Activated CD4-positive, alpha-beta T cell treated with anti-CD3 and anti-CD28 coated beads for 1 hour (primary cell): ENCODE measurements around the gene CCDC40.

Experiments
- DNase-seq: peaks from one replicate; pipeline ENCODE4 v3.0.0-alpha.2; 2020

CCDC40 gene

DNA sequence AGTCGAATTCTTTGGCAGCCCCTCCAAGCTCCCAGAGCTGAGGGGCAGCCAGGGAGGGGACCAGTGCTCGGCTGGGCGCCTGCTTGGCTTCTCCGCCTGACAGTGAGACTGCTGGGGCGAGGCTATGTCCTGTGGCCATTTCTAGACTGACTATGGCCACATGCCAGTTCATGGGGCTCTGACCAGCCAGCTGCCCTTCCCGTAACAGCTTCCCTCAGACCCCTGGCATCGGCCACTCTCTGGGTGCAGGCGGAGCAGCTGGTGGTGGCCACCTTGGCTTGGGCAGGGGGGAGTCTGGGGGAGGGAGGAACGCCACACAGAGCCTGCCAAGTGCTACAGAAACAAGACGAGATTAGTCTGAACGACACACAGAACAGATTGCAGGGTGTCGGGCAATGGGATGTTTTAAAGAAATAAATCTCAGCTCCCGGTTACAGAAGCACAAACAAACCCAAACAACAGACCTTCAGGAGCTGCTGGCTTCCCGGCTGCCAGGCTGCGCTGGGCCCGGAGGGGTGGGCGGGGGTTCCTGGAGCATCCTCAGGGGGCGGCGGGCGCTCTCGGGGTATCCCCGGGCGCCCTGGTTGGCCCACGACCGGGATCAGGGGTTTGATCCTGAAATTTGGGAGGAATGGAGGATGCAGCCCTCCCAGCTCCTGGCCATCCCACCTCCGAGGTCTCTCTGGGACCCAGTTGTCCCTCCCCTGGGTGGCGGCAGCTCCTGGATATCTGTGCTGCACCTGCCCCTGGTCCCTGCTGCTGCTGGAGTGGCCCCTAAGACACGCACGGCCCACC is 35.3 kb upstream of the CCDC40 start:
- DNase-seq = no peak

GRCh38 chr17:80002070-80002641 is 34.3 kb upstream of the CCDC40 start:
- no peak for DNase-seq

DNA sequence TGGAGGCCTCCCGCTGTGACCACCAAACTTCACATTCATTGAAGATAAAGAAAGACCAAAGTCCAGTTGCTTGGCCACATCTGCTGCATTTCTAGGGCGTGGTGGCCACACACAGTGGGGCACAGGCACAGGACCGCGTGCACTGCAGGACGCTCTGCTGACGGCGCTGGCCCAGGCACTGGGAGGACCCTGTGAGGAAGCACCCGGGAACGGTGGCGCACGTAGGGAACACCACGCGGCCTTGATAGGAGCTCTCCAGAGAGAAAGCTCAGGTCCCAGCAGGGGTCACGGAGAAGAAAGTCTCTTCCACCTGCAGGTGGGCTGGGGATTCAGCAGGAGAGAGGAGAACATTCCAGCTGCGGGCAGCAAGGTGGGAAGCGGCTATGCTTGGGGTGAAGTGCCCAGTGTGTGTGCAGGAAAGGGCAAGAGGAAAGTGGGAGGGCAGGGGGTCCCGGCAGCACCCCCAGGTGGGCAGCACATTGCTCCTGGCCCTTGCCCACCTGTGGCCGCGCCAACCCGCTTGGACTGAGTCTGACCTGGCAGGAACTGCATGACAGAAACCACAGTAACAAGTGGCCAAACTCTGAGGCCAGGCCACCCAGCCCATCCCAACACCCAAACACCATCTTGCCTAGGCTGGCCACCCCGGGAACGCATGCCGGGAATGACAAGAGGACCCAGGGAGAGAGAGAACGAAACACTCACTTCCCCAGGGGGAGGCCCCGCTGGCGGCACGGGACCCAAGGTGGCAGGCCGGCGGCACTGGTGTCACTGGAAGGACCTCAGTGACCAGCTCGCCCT is 33.6 kb upstream of the CCDC40 start:
- no peak for DNase-seq

GRCh38 chr17:80003969-80004368 is 32.5 kb upstream of the CCDC40 start:
- DNase-seq = no peak

DNA sequence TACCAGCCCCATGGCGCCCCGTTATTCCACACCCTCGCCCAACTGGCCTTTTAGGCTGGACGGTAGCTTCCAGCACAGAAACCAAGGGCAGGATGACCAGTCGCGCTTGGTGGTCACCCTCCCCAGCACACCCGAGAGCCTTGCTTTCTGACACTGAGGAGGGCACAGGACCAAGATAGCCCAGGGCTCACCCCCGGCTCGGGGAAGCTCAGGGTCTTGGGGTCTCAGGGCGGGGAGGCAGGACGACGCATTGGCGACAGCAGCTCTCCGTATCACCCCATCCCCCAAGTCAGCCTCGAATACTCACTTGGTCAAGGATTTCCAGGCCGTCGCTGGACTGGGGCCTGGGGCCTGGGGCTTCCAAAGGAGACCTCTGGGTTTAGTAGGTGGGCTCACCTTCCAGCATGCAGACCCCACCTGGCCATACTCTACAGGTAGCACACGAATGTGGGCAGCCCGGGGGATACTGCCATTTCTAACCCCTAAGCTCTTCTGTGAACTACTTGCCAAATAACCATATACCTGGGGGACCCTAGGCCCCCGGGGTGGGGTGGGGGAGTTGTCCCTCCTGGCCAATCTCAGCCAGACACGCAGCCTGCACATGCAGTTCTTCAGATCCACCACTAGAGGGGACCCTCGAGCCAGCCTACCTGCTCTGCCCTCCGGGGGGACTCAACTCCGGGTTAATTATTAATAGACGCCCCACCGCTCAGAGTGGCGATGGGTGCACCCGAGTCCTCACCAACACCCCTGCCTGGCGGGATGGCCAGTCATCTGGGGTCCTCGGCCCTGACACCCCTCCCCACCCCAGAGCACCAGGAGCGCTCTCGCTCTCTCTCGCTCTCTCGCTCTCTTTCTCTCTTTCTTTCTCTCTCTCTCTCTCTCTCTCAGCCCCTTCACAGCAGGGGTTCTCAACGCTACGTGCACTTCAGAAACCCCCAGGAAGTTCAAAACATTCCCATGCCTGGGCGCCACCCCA is 30.8 kb upstream of the CCDC40 start:
- peak; percentile 45 for DNase-seq

GRCh38 chr17:80006339-80006720 is 30.1 kb upstream of the CCDC40 start:
- no peak for DNase-seq

DNA sequence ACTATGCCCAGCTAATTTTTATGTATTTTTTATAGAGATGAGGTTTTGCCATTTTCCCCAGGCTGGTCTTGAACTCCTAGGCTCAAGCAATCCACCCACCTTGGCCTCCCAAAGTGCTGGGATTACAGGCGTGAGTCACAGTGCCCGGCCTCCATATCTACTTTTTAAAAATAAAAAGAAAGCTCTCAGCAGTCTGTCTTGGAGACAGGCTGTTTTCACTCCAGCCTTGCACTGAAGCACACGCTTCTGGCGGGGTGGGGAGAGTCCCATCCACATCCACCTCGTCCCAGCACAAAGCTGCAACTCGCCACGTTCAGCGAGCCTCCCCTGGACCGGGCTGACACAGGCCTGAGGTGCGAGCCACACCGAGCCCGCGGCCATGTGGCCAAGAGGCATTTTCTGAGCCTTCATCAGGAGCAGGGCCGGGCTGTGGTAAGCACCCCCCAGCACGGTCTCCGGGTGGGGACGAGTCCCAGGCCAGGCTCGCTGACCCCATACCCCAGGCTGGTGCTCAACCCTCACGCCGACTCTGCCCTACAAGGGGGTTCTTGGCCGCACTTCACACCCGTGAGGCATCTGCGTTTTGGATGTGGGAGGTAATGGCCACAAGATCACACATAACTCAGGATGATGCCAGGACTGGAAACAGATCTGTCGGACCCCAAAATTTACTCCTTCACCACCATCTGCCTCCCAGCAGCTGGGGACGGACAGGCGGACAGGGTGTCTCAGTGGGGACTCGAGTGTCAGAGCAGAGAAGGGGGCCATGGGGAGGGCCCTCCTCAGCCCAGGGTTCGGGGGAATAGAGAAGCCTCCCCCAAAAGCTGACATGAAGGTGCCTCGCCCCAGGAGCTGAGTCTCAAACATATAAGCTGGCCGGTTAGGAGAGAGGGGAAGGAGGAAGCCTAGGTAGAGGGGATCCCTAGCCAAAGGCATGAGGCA is 29.4 kb upstream of the CCDC40 start:
- no peak for DNase-seq

DNA sequence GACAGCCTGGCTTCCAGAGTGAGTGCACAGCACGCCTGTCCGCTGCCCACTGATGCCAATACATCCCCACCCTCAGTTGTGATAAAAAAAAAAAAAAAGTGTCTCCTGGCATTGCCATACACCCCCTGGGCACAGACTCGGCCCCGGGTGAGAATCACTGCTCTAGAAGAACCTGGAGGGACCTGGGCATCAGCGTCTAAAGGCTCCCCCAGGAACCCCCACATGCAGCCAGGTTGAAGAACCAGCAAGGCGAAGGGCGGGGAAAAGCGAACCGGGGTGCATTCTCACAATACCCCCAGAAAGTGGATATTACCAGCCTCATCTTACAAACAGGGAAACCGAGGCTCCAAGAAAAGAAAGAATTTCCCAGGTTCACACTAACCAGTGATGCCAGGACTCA is 28.5 kb upstream of the CCDC40 start:
- DNase-seq = no peak

DNA sequence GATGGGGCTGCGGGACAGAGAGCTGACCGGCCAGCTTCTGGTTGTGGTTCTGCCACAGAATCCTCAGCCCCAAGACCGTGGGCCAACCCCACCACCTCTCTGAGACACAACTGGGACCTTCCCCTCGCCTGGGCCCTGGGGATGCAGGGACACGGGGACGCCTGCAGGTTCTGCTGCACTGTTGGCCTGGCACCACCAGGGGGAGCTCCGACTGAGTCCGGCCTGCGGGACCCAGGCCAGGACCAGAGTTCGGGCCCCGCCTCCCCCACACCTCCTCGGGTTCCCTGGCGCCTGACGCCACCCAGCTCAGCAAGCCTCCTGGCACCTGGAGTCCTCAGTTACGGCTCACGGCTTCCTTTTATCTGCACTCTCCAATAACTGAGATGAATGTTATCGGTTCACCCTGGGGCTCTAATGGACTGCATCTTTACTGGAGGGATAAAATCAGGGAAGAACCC is 28.0 kb upstream of the CCDC40 start:
- peak; percentile 53 for DNase-seq

GRCh38 chr17:80008848-80009247 is 27.6 kb upstream of the CCDC40 start:
- DNase-seq = no peak

- no peak for DNase-seq
Observed at GRCh38 chr17:80009391-80010282, 26.8 kb upstream of the CCDC40 start.

DNA sequence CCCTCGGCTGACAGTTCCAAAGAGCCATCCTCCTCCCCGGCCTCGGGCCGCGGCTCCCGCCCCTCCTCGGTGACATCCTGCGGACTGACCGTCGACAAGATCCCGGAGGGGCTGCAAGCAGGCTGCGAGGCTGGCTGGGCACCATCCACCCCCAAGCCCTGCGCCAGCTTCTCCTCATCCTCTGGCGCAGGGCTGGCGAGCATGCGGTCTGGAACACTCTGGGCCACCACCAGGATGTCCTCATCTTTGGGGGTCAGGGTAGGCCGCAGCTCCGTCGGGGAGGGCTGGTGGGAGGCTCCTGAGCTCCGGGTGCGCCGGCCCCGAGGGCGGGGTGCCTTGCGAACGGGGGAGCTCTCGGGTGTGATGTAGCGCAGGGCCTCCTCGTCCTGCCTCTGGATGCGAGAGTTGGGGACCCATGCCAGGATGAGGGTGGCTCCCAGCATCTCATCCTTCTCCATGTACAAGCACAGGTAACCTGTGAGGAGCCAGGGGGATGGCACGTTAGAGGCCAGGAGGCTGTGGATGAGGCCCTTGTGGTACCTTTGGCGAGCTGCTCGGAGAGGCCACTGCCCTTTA is 26.1 kb upstream of the CCDC40 start:
- no peak for DNase-seq

DNA sequence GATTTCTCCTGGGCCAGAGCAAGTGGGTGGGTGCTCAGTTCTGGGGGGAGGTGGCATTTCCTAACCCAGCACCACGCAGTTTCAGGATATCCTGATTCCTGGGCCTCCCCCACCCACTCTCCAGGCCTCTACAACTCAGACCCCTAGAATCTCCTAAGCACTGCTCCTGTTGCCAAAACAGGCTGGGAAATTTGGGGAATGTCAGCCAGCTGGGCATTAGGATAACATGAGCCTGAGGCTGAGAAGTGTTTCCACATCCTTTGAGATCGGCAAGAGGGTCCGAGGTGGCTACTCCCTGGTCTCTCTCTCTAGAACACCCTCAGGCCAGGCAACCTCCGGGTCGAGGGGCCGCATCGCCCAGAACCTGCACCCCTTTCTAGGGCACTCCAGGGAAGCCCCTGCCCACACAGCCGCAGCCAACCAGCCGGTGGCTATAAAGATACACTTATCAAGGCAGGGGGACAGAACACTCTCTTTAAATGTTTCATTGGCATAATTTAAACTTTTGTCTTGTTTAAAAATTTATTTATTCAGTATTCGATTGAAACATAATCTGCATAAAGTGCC is 24.4 kb upstream of the CCDC40 start:
- no peak for DNase-seq

DNA sequence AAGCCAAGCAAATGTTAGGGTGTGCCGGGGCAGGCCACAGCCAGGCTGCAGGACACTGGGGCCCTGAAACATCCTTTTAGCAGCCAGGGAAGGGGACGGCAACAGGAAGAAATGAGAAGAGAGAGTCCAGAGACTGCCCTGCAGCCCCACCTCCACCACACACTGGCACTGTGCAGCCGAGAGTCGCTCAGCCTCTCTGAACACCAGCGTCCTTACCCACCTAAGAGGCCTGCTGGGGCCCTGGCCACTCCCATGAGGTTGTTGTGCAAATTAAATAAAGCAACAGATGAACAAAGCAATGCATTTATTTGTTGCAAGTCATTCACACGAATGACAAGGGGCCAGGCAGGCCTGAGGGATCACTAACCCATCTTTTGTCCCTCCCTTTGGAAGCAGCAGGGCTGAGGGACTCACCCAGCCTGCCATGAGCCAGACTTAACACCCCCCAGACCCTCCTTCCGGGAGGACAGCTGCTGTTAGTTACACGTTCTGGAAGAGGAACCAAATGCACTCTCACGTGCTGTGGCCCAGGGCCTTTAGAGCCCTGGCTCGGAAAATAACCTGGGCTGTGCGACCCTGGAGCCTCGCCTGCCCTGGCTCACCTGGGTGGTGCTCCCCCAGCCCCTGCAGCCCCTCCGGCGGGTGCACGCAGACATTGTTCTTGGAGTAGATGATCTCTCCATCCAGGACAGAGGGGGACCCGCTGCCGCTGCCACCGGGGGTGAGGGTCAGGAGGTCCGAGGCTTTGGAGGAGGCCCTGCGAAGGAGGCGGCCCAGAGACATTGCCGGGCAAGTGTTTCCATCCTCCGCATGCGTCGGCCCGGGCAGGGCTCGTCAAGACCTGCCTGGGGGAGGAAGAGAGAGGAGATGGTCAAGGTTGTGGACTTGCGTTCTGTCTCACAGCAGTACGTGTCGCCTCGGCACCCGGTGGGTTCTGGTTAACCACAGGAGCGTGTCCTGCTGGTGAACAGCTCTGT is 23.4 kb upstream of the CCDC40 start:
- DNase-seq = no peak

GRCh38 chr17:80017226-80018010 is 19.0 kb upstream of the CCDC40 start:
- DNase-seq = no peak

- DNase-seq = no peak
Observed at GRCh38 chr17:80018917-80019651, 17.4 kb upstream of the CCDC40 start.

- no peak for DNase-seq
Observed at GRCh38 chr17:80021600-80021999, 14.8 kb upstream of the CCDC40 start.
